ENCODE measurements around the gene POU2F3. TPM values are rescaled to one million over a fixed set of nuclear protein-coding genes. Genes with fewer than 3 reads are reported as not detected.

Gene POU2F3
- total RNA-seq, 1 donor from 2014 or later, result 0.98 TPM

DNA sequence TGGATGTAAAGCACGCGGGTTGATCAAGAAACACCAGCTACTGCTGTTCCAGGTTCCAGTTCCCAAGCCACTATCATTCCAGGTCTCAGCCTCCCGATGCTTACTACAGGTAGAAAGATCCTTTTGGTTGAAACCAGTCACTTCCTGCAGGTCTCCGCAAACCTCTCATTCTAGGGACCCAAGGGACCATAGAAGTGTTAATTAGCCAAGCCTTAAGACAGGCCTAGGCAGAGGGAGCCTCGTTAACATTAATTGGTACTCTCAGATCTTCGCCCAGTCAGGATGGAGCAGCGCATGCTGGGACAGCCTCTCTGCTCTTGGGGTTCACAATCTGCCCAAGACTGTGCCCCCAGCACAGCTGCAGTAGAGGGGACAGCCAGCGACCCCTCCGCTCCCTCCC is 40.3 kb upstream of the POU2F3 start:
- no peaks in the 10 kb centered on the region for H3K9me3 Mint-ChIP-seq
- no peak overlapping the region for H3K4me3 Mint-ChIP-seq
- H3K36me3 Mint-ChIP-seq, result no peaks in the 10 kb centered on the region
- no peak overlapping the region for H3K27ac Mint-ChIP-seq
- DNase-seq (ENCODE audit: low spot score in 2 of 2, unreplicated experiment in 2 of 2), result no peak
- TF ChIP-seq, protein P1, sequence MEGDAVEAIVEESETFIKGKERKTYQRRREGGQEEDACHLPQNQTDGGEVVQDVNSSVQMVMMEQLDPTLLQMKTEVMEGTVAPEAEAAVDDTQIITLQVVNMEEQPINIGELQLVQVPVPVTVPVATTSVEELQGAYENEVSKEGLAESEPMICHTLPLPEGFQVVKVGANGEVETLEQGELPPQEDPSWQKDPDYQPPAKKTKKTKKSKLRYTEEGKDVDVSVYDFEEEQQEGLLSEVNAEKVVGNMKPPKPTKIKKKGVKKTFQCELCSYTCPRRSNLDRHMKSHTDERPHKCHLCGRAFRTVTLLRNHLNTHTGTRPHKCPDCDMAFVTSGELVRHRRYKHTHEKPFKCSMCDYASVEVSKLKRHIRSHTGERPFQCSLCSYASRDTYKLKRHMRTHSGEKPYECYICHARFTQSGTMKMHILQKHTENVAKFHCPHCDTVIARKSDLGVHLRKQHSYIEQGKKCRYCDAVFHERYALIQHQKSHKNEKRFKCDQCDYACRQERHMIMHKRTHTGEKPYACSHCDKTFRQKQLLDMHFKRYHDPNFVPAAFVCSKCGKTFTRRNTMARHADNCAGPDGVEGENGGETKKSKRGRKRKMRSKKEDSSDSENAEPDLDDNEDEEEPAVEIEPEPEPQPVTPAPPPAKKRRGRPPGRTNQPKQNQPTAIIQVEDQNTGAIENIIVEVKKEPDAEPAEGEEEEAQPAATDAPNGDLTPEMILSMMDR (IDR thresholded peaks at IDR 0.05; ENCODE audit: unreplicated experiment), result no peak
- peaks cover 25% of the 10 kb centered on the region for H3K4me1 Mint-ChIP-seq
- H3K27me3 Mint-ChIP-seq (ENCODE audit: low read depth), result peaks cover 30% of the 10 kb centered on the region

GRCh38 chr11:120200677-120201076 is 39.3 kb upstream of the POU2F3 start:
- no peaks in the 10 kb centered on the region for H3K36me3 Mint-ChIP-seq
- H3K27ac Mint-ChIP-seq, result peak overlapping the region; percentile 44
- no peak for DNase-seq (ENCODE audit: low spot score in 2 of 2, unreplicated experiment in 2 of 2)
- no peak overlapping the region for H3K4me3 Mint-ChIP-seq
- peaks cover 23% of the 10 kb centered on the region for H3K4me1 Mint-ChIP-seq
- TF ChIP-seq, protein P1 (IDR thresholded peaks at IDR 0.05; ENCODE audit: unreplicated experiment), result no peak
- H3K9me3 Mint-ChIP-seq, result no peaks in the 10 kb centered on the region
- H3K27me3 Mint-ChIP-seq (ENCODE audit: low read depth), result peaks cover 28% of the 10 kb centered on the region

DNA sequence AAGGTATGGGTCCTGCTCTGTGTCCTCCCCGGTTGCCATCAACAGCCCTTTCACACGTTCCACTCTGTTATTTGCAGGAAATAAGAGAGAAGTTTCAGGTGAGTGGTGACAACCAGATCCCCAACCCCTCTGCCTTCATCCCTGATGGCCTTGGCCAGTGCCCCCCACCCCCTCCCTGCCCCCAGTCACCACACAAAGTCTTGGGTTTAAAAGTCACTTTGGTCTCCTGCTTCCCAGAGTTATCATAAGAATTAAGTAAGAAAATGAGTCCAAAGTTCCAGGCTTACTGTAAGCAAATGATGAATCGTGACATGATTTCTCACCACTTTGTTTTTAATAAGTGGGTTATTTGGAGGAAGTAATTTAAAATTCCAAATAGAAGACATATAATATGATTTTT is 38.3 kb upstream of the POU2F3 start:
- Mint-ChIP-seq H3K9me3 (no peaks in the 10 kb centered on the region), H3K27me3 (ENCODE audit: low read depth) (peaks cover 26% of the 10 kb centered on the region), H3K4me3 (no peak overlapping the region), H3K36me3 (no peaks in the 10 kb centered on the region), H3K27ac (no peak overlapping the region), H3K4me1 (peaks cover 13% of the 10 kb centered on the region)
- TF ChIP-seq, protein P1 (IDR thresholded peaks at IDR 0.05; ENCODE audit: unreplicated experiment), result no peak
- no peak for DNase-seq (ENCODE audit: low spot score in 2 of 2, unreplicated experiment in 2 of 2)

DNA sequence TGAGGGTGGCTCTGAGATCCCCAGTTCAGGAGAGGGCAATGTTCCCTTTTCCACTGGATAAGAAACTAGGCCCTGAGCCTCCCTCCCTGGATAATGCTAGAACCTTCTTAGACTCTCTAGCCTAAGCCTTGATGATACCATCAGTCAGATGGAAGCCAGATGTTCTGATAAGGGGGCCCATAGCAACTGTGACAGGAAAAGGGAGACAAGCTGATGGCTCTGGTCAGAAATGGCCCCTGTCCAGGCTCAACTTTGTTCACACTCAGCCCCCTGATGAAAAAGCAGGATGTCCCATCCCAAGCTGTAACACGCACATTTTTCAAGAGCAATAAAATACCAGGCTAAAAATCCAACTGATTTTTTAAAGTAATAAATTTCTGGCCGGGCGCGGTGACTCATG is 36.3 kb upstream of the POU2F3 start:
- TF ChIP-seq, protein P1 (IDR thresholded peaks at IDR 0.05; ENCODE audit: unreplicated experiment), result no peak
- Mint-ChIP-seq H3K27me3 (ENCODE audit: low read depth) (peaks cover 40% of the 10 kb centered on the region), H3K9me3 (no peaks in the 10 kb centered on the region), H3K4me1 (peaks cover 18% of the 10 kb centered on the region), H3K27ac (peak overlapping the region; percentile 56), H3K4me3 (no peak overlapping the region), H3K36me3 (no peaks in the 10 kb centered on the region)
- no peak for DNase-seq (ENCODE audit: low spot score in 2 of 2, unreplicated experiment in 2 of 2)

- H3K36me3 Mint-ChIP-seq, result no peaks in the 10 kb centered on the region
- TF ChIP-seq, protein P1 (IDR thresholded peaks at IDR 0.05; ENCODE audit: unreplicated experiment), result no peak
- H3K4me1 Mint-ChIP-seq, result peaks cover 32% of the 10 kb centered on the region
- no peak for DNase-seq (ENCODE audit: low spot score in 2 of 2, unreplicated experiment in 2 of 2)
- no peaks in the 10 kb centered on the region for H3K9me3 Mint-ChIP-seq
- H3K27ac Mint-ChIP-seq, result no peak overlapping the region
- peaks cover 46% of the 10 kb centered on the region for H3K27me3 Mint-ChIP-seq (ENCODE audit: low read depth)
- H3K4me3 Mint-ChIP-seq, result no peak overlapping the region
Observed at GRCh38 chr11:120205596-120206161, 34.3 kb upstream of the POU2F3 start.

GRCh38 chr11:120207512-120207911 is 32.4 kb upstream of the POU2F3 start:
- no peak for DNase-seq (ENCODE audit: low spot score in 2 of 2, unreplicated experiment in 2 of 2)
- H3K4me1 Mint-ChIP-seq, result peaks cover 38% of the 10 kb centered on the region
- H3K9me3 Mint-ChIP-seq, result no peaks in the 10 kb centered on the region
- H3K27me3 Mint-ChIP-seq (ENCODE audit: low read depth), result peaks cover 49% of the 10 kb centered on the region
- no peak overlapping the region for H3K27ac Mint-ChIP-seq
- no peaks in the 10 kb centered on the region for H3K36me3 Mint-ChIP-seq
- TF ChIP-seq, protein P1 (IDR thresholded peaks at IDR 0.05; ENCODE audit: unreplicated experiment), result no peak
- H3K4me3 Mint-ChIP-seq, result no peak overlapping the region
